PC-3 (cell line): ENCODE measurements around the gene ARHGAP6.

ENCODE experiments used
- EZH2 ChIP-seq: fragments of 300-600 bp; sonication (generic); IDR thresholded peaks from one replicate; pipeline ENCODE4 v1.6.1; 2017; ENCODE audit warnings: antibody characterized with exemption, mild to moderate bottlenecking, low read length; ENCODE audit not compliant: unreplicated experiment
- EZH2phosphoT487 ChIP-seq: fragments of 300-600 bp; sonication (generic); IDR thresholded peaks from 2 replicates; pipeline ENCODE4 v1.6.1; 2018; ENCODE audit warnings: mild to moderate bottlenecking, antibody characterized with exemption, low read length, borderline replicate concordance
- TF ChIP-seq, protein P1 (sequence below): fragments of 300-600 bp; sonication (generic); conservative IDR thresholded peaks from 2 replicates; pipeline ENCODE4 v1.5.1; 2017; ENCODE audit warnings: antibody characterized with exemption, low read depth, mild to moderate bottlenecking, low read length

DNA sequence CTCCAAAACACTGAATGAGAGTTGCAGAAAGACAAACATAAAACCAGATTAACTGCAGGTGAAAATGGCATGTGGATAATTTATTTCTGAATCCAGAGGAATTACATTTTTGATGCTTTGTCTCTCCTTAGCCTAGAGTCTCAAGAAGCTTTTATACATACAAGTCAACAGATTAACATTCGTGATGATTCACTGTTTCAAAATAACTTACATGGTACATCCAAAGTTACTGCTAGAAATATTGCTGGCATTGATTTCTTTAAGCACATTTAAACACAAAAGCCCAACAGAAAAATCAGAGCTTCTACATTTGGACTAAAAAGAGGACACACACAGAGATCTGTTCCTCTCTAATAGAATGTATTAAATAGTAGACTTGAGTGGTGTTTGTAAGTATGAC is 266.9 kb downstream of the ARHGAP6 start:
- TF ChIP-seq, protein P1, sequence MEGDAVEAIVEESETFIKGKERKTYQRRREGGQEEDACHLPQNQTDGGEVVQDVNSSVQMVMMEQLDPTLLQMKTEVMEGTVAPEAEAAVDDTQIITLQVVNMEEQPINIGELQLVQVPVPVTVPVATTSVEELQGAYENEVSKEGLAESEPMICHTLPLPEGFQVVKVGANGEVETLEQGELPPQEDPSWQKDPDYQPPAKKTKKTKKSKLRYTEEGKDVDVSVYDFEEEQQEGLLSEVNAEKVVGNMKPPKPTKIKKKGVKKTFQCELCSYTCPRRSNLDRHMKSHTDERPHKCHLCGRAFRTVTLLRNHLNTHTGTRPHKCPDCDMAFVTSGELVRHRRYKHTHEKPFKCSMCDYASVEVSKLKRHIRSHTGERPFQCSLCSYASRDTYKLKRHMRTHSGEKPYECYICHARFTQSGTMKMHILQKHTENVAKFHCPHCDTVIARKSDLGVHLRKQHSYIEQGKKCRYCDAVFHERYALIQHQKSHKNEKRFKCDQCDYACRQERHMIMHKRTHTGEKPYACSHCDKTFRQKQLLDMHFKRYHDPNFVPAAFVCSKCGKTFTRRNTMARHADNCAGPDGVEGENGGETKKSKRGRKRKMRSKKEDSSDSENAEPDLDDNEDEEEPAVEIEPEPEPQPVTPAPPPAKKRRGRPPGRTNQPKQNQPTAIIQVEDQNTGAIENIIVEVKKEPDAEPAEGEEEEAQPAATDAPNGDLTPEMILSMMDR, result no peak
- no peak for TF ChIP-seq EZH2
- no peak for TF ChIP-seq EZH2phosphoT487
